Effector CD4-positive, alpha-beta T cell (primary cell): Measurements from ENCODE around the gene STX2.
"Not testable (repeated sequence)": the region's sequence is repeated elsewhere in the genome, so short reads cannot be mapped to it uniquely, and the experiment has no call there.

Experiments
- DNase-seq: peaks from one replicate; pipeline ENCODE4 v3.0.0-alpha.2; 2020

The STX2 gene

DNA sequence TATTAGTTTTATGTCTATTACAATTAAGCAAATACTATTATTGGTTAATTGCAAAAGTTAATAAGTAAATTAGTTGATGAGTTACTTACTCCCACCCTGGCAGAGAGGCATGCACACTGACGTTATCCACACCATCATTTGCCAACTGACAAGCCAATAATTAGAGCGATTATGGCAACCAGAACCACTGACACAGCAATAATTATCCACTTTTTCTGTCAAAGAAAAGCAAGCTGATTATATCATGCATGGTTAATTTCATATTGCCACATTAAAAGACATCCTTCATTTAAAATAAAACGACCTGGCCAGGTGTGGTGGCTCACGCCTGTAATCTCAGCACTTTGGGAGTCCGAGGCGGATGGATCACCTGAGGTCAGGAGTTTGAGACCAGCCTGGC is 43.1 kb downstream of the STX2 start:
- DNase-seq: no peak

DNA sequence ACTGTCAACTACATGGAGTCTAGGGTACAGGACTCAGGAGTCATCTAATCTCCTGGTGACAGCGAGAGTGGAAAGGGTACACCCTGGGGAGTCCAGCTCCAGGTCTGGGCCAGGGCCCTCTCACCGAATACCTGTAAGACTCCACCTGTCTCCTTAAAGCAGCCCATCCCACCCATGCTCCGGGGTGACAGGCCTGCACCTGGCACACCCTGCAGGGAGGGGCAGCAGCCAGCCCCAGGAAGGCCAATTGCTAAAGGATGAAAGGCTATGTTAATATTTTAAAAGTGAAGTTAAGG is 45.5 kb downstream of the STX2 start:
- DNase-seq: no peak

DNA sequence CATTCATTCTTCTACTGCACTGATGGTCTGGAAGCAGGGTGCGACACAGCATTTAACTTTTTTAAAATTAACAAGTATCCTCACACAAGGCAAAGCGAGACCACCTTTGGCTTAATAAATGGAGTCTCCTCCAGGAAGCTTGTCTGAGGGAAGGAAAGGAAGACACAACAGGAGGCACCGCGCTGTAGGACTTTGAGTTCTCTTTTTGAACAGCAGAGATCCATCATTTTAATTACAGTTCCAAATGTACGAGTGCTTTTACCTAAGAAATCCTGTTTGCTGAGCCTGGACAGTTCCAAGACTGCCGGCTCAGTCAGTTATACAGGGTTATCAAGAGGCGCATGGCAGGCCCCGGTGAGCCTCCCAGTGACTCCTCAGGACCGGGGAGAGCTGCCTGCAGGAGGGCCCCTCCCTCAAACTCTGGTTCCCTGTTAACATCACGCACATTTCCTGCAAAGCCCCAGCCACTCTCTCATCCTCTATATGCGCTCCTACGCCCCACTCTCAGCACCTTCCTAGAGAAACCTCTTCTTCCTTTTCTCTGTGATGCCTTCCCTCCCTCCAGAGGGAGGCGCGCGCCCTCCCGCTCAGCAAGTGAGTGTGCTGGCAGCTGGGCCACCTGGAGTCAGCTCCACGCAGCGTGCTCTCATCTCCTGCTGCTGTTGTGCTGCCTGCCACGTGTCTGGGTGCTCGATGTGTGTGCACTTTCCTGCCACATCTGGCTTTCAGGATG is 46.1 kb downstream of the STX2 start:
- DNase-seq: no peak

DNA sequence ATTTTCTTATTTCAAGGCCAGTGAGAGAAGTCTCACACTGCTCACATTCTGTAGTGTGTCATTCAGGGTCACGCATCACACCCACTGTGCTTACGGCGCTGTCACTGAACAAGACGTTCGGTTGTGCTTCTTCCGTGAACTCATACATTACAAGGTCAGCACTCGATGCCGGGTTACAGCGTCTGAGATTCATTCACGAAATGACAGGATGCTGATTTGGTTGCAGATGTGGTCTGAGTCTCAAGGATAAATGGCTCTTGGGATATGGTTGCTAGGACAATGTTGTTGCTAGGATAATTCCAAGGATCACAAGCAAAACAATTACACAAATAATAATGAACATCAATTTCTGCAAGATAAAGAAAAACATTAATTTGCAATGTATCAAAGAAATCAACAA is 47.4 kb downstream of the STX2 start:
- no peak for DNase-seq

DNA sequence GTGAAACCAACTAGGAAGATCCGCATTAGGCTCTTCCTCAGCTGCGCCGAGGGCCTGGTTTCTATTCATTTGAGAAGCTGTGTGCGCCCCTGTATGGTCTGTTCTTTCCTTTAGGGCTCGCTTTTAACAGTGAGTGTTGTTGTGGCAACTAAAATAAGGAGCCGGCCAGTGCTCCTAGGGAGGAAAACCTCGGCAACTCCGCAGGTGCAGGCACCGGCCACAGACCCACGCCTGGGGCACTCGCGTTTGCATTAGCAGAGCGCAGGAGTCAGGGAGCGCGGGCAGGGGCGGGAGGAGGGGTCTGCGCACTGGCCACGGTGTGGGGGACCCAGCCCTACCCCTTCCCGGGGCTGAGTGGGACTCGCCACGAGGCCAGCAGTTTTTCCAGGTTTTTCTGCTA is 50.5 kb downstream of the STX2 start:
- no peak for DNase-seq

DNA sequence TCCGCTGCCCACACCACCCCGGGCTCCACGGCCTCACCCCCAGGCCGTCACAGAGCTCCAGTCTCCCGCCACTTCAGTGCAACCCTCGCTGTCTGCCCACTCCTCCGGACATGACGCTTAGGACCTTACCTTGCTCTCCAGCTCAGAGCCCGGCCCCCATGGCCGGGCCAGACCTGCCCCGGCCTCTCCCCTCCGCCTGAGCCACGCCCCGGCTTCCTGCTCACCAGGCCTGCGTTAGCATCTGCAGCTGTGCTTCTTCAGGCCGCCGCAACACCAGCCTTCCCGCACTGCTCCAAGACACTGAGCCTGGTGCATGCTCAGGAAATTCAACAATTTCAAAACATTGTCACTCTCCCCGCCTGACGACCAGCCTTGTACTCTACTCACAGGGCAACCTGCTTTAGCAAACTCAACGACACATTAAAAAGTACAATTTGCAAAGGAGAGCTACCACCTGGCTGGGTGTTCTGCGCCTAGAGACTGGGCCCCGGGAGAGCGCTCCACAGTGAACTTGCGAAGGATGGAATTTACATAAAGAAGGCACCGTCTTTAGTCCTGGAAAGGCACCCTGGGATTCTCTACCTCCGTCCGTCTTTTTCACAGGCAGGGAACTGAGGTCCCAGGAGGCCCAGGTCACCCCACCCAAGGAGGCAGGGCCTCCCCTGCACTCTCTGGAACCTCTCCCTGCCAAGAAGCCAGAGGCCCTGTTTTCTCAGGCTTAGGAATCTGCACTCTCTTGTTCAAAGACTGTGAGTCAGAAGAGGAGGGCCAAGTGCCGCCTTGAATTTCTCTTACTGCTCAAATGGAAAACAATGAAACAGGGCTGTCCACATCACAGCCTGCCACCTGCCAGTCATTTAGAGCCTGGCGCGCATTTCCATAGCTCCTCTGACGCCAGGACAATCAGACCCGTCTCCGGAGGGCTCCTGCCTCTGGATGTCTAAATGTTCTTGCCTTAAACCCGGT is 51.3 kb downstream of the STX2 start:
- DNase-seq: no peak

DNA sequence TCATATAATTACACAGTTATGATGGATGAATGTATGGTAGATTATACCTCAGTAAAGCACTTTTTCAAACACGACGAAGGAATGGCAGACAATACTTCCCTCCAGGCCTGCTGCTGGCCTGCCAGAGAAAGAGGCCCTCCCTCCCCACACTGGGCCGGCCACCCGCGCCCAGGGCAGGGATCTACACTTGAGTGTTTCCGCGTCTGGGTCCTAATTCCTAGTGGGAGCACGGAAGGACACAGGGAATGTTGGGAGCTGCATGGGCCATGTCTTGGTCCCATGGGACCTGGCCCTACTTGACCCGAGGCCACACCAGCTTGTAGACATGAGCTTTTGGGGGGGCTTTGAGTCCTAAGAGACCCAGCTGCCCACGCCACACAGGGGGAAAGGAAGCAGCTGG is 52.0 kb downstream of the STX2 start:
- no peak for DNase-seq

DNA sequence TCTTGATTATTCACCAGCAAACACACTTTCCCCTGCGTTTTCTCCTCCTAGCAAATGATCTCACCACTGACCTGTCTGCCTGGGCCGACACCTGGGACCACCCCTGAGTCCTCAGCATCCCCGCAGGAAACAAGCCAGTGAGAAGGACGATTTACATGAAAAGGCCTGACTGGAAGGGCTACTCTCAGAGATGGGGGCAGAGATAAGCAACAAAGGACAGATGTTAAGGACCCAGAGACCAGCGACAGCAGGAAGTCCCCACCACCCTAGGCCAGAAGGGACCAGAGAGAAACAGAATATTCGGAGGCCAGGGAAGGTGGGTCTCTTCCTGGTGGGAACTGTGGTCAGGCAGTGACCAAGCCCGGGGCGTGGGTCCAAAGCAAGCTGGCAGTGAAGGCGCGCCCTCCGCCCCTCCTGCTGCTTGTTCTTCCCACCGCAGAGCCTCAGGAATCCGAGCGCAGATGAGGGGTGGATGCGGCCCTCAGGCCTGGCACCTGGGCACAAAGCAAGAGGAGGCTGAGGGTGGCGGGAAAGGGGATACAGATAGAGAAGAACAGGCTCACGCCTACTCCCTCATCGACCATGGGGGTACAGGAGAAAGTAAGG is 55.8 kb downstream of the STX2 start:
- no peak for DNase-seq

DNA sequence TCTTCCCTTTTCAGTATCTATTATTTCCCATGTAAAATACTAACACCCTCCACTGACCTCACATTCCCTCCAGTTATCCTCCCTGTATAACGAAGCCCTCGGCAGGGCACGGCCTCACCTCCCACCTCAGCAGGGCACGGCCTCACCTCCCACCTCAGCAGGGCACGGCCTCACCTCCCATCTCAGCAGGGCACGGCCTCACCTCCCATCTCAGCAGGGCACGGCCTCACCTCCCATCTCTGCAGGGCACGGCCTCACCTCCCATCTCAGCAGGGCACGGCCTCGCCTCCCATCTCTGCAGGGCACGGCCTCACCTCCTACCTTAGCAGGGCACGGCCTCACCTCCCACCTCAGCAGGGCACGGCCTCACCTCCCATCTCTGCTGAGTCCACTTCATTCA is 56.8 kb downstream of the STX2 start:
- DNase-seq: not testable (repeated sequence)

- DNase-seq: no peak
Measured at GRCh38 chr12:130780880-130781575, 58.0 kb downstream of the STX2 start.

DNA sequence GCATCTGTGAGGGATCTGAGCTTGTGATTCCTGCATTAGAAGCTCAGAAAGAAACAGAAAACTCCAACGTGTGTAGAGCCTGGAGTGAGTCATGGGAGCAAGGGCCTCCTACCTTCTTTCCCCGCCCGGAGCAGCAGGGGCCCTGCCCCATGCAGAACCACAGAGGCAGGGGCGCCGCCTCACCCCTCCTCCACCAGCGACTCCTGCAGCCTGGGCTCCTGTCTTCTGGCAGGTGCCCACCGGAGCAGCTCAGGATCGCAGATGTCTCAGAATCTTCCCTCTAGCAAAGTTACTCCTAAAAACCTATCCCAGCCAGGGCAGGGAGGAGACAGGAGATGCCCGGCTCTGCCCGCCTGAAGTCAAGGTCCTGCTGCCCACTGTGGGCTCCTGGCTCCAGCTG is 58.7 kb downstream of the STX2 start:
- no peak for DNase-seq

DNA sequence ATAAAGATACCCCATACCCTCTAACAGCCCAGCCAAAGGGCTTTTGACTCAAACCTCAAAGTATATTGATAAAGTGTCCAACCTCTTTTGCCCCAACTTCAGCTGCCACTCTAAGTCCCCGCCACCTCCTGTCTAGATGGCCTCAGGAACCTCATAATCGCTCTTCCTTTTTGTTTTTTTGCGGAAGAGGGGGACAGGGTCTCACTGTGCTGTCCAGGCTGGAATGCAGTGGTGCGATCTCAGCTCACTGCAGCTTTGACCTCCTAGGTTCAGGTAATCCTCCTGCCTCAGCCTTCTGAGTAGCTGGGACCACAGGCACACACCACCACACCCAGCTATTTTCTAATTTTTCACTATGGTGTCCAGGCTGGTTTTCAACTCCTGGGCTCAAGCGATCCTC is 60.3 kb downstream of the STX2 start:
- DNase-seq: no peak

DNA sequence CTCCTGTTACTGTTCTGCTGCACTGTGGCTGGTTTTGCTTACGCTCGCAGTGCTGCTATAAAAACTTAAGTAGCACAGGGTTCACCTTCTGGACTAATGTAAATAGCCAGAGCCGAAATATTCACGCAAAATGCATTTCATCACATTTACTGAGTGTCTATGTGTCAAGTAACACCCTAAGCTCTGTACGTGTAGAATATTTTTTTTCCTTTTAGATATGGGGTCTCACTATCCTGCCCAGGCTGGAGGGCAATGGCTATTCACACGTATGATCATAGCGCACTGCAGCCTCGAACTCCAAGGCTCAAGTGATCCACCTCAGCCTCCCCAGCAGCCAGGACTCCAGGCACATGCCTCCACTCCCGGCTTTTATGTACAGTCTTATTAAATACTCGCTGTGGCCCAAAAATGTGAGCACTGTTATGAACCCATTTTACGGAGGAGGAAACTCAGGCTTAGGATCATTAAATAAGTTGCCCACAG is 62.2 kb downstream of the STX2 start:
- no peak for DNase-seq

GRCh38 chr12:130775953-130776856 is 62.8 kb downstream of the STX2 start:
- no peak for DNase-seq

GRCh38 chr12:130770413-130771028 is 68.5 kb downstream of the STX2 start:
- DNase-seq: no peak

DNA sequence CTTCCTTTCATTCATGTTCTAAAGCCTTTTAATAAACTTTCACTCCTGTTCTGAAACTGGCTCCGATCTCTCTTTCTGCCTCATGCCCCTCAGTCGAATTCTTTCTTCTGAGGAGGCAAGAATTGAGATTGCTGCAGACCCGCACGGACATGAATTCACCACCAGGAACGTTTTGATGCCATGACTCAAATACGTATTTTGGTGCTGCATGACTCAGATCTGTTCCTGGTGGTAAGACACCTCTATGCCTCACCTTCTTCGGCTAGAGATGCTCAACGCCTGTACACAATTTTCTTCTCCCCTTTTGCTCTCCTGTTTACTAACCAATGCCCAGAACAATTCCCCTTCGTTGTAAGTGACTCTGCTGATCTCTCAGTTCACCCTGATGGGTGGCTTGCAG is 70.9 kb downstream of the STX2 start:
- no peak for DNase-seq

GRCh38 chr12:130766470-130766869 is 72.6 kb downstream of the STX2 start:
- DNase-seq: no peak

- no peak for DNase-seq
Measured at GRCh38 chr12:130765186-130765659, 73.8 kb downstream of the STX2 start.

GRCh38 chr12:130764475-130765185 is 74.4 kb downstream of the STX2 start:
- no peak for DNase-seq

- DNase-seq: no peak
Measured at GRCh38 chr12:130764073-130764472, 75.0 kb downstream of the STX2 start.

- DNase-seq: no peak
Measured at GRCh38 chr12:130762319-130762675, 76.8 kb downstream of the STX2 start.
